HCT116 (cell line): ENCODE data around the gene C12orf75. TPM values are rescaled to one million over a fixed set of nuclear protein-coding genes. Genes with fewer than 3 reads are reported as not detected.

Experiments
- ATAC-seq: fragments of 200-7000 bp; cut with Tn5 transposase; 2 replicates; pipeline ENCODE4 v1.9.1; 2020; ENCODE audit warnings: mild to moderate bottlenecking, moderate library complexity
- BruUV-seq: library from RNA; stranded (reverse); fragments of 400-500 nt; replicated peaks from 2 replicates; lab custom pipeline; 2021; lab: Mats Ljungman, UMichigan
- CTCF ChIA-PET: fragments of 300-600 bp; sonication (Branson Sonifier 250); formaldehyde crosslinking; loops from one replicate; lab custom pipeline; 2021; ENCODE audit warnings: antibody characterized with exemption; lab: Charles Lee
- POLR2A ChIA-PET: fragments of 300-600, 350-600 bp; sonication (Branson Sonifier 250); formaldehyde crosslinking; loops from one replicate; lab custom pipeline; 2021; ENCODE audit warnings: antibody characterized with exemption; lab: Charles Lee
- RAD21 ChIA-PET, 2 experiments: fragments of 300-600 bp; sonication (Branson Sonifier 250); formaldehyde crosslinking; loops; one replicate each; lab custom pipeline; 2023; ENCODE audit warnings: low total read pairs in 2 of 2; ENCODE audit not compliant: uncharacterized antibody in 2 of 2, unreplicated experiment in 2 of 2, low non-redundant PET in 1 of 2; lab: Charles Lee
- DNase-seq: peaks from one replicate; pipeline ENCODE4 v3.0.0-alpha.2; 2010; ENCODE audit warnings: low read depth, low spot score
- H2AFZ ChIP-seq: fragments of 200-600 bp; shearing (Covaris generic), sonication (generic); 2 replicates; pipeline ENCODE4 v1.6.1; 2017; ENCODE audit warnings: low read depth, mixed run types, mixed read lengths, antibody characterized with exemption, low read length; ENCODE audit not compliant: poor library complexity, severe bottlenecking
- H3K27ac ChIP-seq: 2 replicates; pipeline ENCODE4 v1.5.1; 2012; ENCODE audit warnings: low read depth, low read length
- H3K27me3 ChIP-seq: fragments of 200-600 bp; sonication (generic); 2 replicates; pipeline ENCODE4 v1.6.1; 2016; ENCODE audit warnings: mixed run types, low read length, mixed read lengths; ENCODE audit not compliant: insufficient read depth
- H3K36me3 ChIP-seq, 2 experiments: fragments of 200-500 bp in 1 of 2; fragments of 200-600 bp in 1 of 2; sonication (Bioruptor generic) in 1 of 2; sonication (generic) in 1 of 2; 2 replicates each; pipeline versions ENCODE4 v1.5.1 to v1.6.1; 2014 to 2016; ENCODE audit warnings: low read length in 2 of 2, inconsistent platforms in 1 of 2, mixed read lengths in 1 of 2, mixed run types in 1 of 2; ENCODE audit not compliant: insufficient read depth in 2 of 2, control insufficient read depth in 1 of 2
- H3K4me1 ChIP-seq, 2 experiments: fragments of 200-600 bp in 1 of 2; sonication (generic) in 1 of 2; 2 replicates each; pipeline versions ENCODE4 v1.5.1 to v1.6.1; 2012 to 2017; ENCODE audit warnings: low read length in 2 of 2, inconsistent platforms in 1 of 2, mild to moderate bottlenecking in 1 of 2, mixed read lengths in 1 of 2, mixed run types in 1 of 2, moderate library complexity in 1 of 2; ENCODE audit not compliant: insufficient read depth in 2 of 2, control insufficient read depth in 1 of 2
- H3K4me2 ChIP-seq: fragments of 200-600 bp; sonication (generic); 2 replicates; pipeline ENCODE4 v1.6.1; 2017; ENCODE audit warnings: mixed run types, low read length, mixed read lengths
- H3K4me3 ChIP-seq, 2 experiments: fragments of 200-600 bp in 1 of 2; sonication (generic) in 1 of 2; replicated peaks in 1 of 2; 2 replicates each; pipeline ENCODE4 v1.5.1; 2011 to 2016; ENCODE audit warnings: low read length in 2 of 2, control low read depth in 1 of 2, low read depth in 1 of 2, mild to moderate bottlenecking in 1 of 2, mixed read lengths in 1 of 2, mixed run types in 1 of 2
- H3K79me2 ChIP-seq: fragments of 200-600 bp; sonication (generic); 2 replicates; pipeline ENCODE4 v1.6.1; 2017; ENCODE audit warnings: mild to moderate bottlenecking, mixed run types, low read length, moderate library complexity, mixed read lengths; ENCODE audit not compliant: insufficient read depth
- H3K9ac ChIP-seq: fragments of 200-600 bp; sonication (generic); 2 replicates; pipeline ENCODE4 v1.6.1; 2016; ENCODE audit warnings: low read length, mixed read lengths
- H3K9me2 ChIP-seq: fragments of 200-600 bp; sonication (generic), shearing (Covaris generic); 2 replicates; pipeline ENCODE4 v1.6.1; 2017; ENCODE audit warnings: mixed run types, mild to moderate bottlenecking, moderate library complexity; ENCODE audit not compliant: insufficient read depth
- H3K9me3 ChIP-seq, 2 experiments: fragments of 200-500 bp in 1 of 2; fragments of 200-600 bp in 1 of 2; sonication (Bioruptor generic) in 1 of 2; sonication (generic) in 1 of 2; 2 replicates each; pipeline ENCODE4 v1.6.1; 2014 to 2017; ENCODE audit warnings: low read length in 2 of 2, mixed read lengths in 2 of 2, inconsistent platforms in 1 of 2, low read depth in 1 of 2, mild to moderate bottlenecking in 1 of 2, mixed run types in 1 of 2, moderate library complexity in 1 of 2; ENCODE audit not compliant: control insufficient read depth in 1 of 2, insufficient read depth in 1 of 2
- H4K20me1 ChIP-seq: fragments of 200-600 bp; sonication (generic), shearing (Covaris generic); 2 replicates; pipeline ENCODE4 v1.6.1; 2017; ENCODE audit warnings: mixed run types, mild to moderate bottlenecking, moderate library complexity; ENCODE audit not compliant: insufficient read depth
- ELF1 ChIP-seq: IDR thresholded peaks from 2 replicates; pipeline ENCODE4 v1.6.1; 2012; ENCODE audit warnings: low read depth, borderline replicate concordance
- EZH2phosphoT487 ChIP-seq: fragments of 200-600 bp; IDR thresholded peaks from 2 replicates; pipeline ENCODE4 v1.6.1; 2018; ENCODE audit warnings: antibody characterized with exemption, borderline replicate concordance
- FOSL1 ChIP-seq: IDR thresholded peaks from 2 replicates; pipeline ENCODE4 v1.6.1; 2012; ENCODE audit warnings: low read depth
- JUND ChIP-seq: IDR thresholded peaks from 2 replicates; pipeline ENCODE4 v1.6.1; 2012
- POLR2A ChIP-seq: IDR thresholded peaks from 2 replicates; pipeline ENCODE4 v1.7.0; 2011; ENCODE audit warnings: borderline replicate concordance; ENCODE audit not compliant: insufficient read depth, insufficient read length; ENCODE audit errors: extremely low read depth
- RAD21 ChIP-seq: IDR thresholded peaks from 2 replicates; pipeline ENCODE4 v1.6.1; 2012; ENCODE audit warnings: low read depth, mild to moderate bottlenecking
- REST ChIP-seq: IDR thresholded peaks from 2 replicates; pipeline ENCODE4 v1.6.1; 2012; ENCODE audit warnings: low read depth
- SRF ChIP-seq: IDR thresholded peaks from 2 replicates; pipeline ENCODE4 v1.6.1; 2012; ENCODE audit warnings: low read depth
- YY1 ChIP-seq: IDR thresholded peaks from 2 replicates; pipeline ENCODE4 v1.6.1; 2011; ENCODE audit warnings: low read length, low read depth, moderate library complexity, mild to moderate bottlenecking; ENCODE audit not compliant: insufficient replicate concordance; ENCODE audit errors: extremely low read depth
- ZBTB33 ChIP-seq: IDR thresholded peaks from 2 replicates; pipeline ENCODE4 v1.6.1; 2011; ENCODE audit warnings: mild to moderate bottlenecking, low read length, moderate library complexity; ENCODE audit not compliant: insufficient replicate concordance; ENCODE audit errors: extremely low read depth
- intact Hi-C: fragments of 100-400 bp; cut with micrococcal nuclease; formaldehyde crosslinking; loops from 2 replicates; pipeline ENCODE4 v1.10.0; 2022
- total RNA-seq: library from RNA; stranded (reverse); gene quantifications from one replicate; pipeline ENCODE4 v1.2.1, GENCODE V29; 2021; ENCODE audit not compliant: unreplicated experiment
- TF ChIP-seq, protein P1 (sequence below), 3 experiments: fragments of 200-600 bp in 1 of 3; sonication (generic) in 1 of 3; IDR thresholded peaks in 2 of 3; conservative IDR thresholded peaks in 1 of 3; 2 replicates each; pipeline ENCODE4 v1.5.1; 2012 to 2017; ENCODE audit warnings: low read depth in 2 of 3, low read length in 2 of 3, antibody characterized with exemption in 1 of 3, borderline replicate concordance in 1 of 3, control low read depth in 1 of 3, mild to moderate bottlenecking in 1 of 3, mixed read lengths in 1 of 3, mixed run types in 1 of 3, moderate library complexity in 1 of 3; ENCODE audit not compliant: insufficient read depth in 1 of 3

The C12orf75 gene
- total RNA-seq, 1 experiment from 2014 or later = 81.0 TPM

- ChIA-PET RAD21 (no interaction called here), POLR2A (no interaction called here)
Measured at GRCh38 chr12:105288311-105288996, 42.0 kb upstream of the C12orf75 start.

More at GRCh38 chr12:105288311-105288996, 42.0 kb upstream of the C12orf75 start:
- Histone ChIP-seq H3K79me2 (no peaks in the 10 kb centered on the region), H3K9me3 (no peaks in the 10 kb centered on the region), H3K9ac (no peak overlapping the region), H2AFZ (no peak overlapping the region), H3K4me1 (no peaks in the 10 kb centered on the region), H4K20me1 (no peaks in the 10 kb centered on the region), H3K9me2 (0 out of 2 replicates have a peak, but pooled peaks cover 3% of the 10 kb centered on the region), H3K27me3 (no peaks in the 10 kb centered on the region), H3K36me3 (no peaks in the 10 kb centered on the region), H3K27ac (no peak overlapping the region), H3K4me2 (no peak overlapping the region), H3K4me3 (no peak overlapping the region)
- TF ChIP-seq ELF1 = no peak
- no peak for TF ChIP-seq SRF
- TF ChIP-seq YY1 = no peak
- no peak for TF ChIP-seq RAD21
- no peak for TF ChIP-seq REST
- TF ChIP-seq FOSL1 = no peak
- no peak for TF ChIP-seq POLR2A
- no peak for TF ChIP-seq EZH2phosphoT487
- TF ChIP-seq JUND = no peak
- TF ChIP-seq, protein P1, sequence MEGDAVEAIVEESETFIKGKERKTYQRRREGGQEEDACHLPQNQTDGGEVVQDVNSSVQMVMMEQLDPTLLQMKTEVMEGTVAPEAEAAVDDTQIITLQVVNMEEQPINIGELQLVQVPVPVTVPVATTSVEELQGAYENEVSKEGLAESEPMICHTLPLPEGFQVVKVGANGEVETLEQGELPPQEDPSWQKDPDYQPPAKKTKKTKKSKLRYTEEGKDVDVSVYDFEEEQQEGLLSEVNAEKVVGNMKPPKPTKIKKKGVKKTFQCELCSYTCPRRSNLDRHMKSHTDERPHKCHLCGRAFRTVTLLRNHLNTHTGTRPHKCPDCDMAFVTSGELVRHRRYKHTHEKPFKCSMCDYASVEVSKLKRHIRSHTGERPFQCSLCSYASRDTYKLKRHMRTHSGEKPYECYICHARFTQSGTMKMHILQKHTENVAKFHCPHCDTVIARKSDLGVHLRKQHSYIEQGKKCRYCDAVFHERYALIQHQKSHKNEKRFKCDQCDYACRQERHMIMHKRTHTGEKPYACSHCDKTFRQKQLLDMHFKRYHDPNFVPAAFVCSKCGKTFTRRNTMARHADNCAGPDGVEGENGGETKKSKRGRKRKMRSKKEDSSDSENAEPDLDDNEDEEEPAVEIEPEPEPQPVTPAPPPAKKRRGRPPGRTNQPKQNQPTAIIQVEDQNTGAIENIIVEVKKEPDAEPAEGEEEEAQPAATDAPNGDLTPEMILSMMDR (IDR thresholded peaks at IDR 0.05 in 2 of 3, conservative IDR thresholded peaks at IDR 0.05 in 1 of 3; ENCODE audit: borderline replicate concordance in 1 of 3, insufficient read depth in 1 of 3, low read depth in 2 of 3, low read length in 2 of 3) = no peak
- TF ChIP-seq ZBTB33 = no peak
- CTCF ChIA-PET = interaction anchor here (0.7 kb wide), 1 partner anchor 94 kb away, joined by 3 read pairs; no protein-coding TSS in a partner anchor
- no peak for ATAC-seq
- no peak for DNase-seq
- intact Hi-C loops = no loop called here
- no TSS peak for BruUV-seq
